ENCODE data around the gene LRRC71.

Gene LRRC71

DNA sequence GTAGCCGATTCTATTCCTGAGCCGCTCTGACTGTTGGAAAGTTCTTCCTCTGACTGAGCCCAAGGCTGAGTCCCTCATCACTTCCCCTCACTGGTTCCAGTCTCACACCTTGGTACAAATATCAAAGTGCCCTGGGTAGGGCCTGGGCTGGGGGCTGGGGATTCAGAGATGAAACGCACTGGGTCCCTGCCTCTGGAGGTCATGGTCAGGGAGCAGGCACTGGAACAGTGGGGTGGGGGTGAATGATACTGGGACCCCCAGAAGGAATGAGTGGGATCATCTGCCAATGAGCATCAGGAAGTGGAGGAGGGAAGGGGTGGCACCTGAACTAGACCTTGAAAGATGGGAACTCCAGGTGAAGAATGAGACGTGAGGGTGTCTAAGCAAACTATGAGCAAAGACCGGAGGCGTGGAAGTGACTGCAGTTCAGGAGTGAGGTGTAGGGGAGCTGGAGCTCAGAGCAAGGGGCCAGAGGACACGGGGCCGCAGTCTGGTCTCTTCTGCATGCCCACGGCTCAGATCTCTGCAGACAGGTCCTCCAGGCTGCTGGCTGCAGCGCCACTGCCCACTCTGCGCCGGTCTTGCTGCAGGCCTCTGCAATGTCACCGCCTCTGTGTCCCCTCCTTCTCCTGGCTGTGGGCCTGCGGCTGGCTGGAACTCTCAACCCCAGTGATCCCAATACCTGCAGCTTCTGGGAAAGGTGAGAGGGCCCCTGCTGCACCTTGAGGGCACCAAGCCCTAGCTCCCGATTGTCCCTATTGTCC lies 16.9 kb upstream of the LRRC71 start:
- no peak overlapping the region for H3K4me3 ChIP-seq (ENCODE audit: low read depth, low read length)
- in situ Hi-C loops (cut with HindIII; ENCODE audit: low sequenced_read_pairs): no loop called here
- no peak for TF ChIP-seq CTCF (IDR thresholded peaks at IDR 0.05; ENCODE audit: low read depth, low read length)
- DNase-seq (ENCODE audit: low read depth, low spot score): no peak

DNA sequence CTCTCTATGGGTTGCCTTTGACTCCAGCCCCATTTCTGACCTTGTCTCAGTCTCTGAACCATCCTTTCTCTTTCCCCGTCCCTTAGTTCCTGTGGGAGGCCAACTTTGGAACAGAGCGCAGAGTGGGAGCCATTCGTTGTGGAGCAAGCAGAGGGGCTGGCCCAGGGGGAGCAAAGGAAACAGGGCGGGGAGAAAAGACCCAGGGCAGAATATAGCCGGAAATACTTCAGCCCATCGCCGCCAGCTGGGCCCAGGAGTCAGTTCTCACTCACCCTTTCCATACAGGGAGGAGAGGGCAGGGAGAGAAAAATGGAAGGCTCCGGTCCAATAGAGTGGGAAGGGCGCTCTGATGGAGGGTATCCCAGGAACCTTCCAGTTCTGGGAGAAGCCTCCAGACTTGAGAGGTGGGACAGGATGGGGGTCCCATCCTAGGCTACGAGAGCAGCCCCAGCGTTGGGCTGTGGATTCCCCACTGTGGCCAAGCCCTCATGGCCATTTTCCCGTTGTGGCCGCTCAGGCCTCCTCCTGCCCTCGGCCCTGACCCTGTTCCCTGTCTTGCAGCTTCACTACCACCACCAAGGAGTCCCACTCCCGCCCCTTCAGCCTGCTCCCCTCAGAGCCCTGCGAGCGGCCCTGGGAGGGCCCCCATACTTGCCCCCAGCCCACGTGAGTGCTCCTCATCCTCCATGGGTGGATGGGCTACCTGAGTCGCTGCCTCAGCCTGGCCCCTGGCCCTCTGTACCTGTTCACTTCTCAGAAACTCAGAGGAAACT lies 16.1 kb upstream of the LRRC71 start:
- no peak for TF ChIP-seq CTCF (IDR thresholded peaks at IDR 0.05; ENCODE audit: low read depth, low read length)
- in situ Hi-C loops (cut with HindIII; ENCODE audit: low sequenced_read_pairs): no loop called here
- DNase-seq (ENCODE audit: low read depth, low spot score): no peak
- no peak overlapping the region for H3K4me3 ChIP-seq (ENCODE audit: low read depth, low read length)

- H3K4me3 ChIP-seq (ENCODE audit: low read depth, low read length): no peak overlapping the region
- in situ Hi-C loops (cut with HindIII; ENCODE audit: low sequenced_read_pairs): no loop called here
- TF ChIP-seq CTCF (IDR thresholded peaks at IDR 0.05; ENCODE audit: low read depth, low read length): no peak
- no peak for DNase-seq (ENCODE audit: low read depth, low spot score)
These were observed 15.3 kb upstream of the LRRC71 start for GRCh38 chr1:156905176-156905575.

DNA sequence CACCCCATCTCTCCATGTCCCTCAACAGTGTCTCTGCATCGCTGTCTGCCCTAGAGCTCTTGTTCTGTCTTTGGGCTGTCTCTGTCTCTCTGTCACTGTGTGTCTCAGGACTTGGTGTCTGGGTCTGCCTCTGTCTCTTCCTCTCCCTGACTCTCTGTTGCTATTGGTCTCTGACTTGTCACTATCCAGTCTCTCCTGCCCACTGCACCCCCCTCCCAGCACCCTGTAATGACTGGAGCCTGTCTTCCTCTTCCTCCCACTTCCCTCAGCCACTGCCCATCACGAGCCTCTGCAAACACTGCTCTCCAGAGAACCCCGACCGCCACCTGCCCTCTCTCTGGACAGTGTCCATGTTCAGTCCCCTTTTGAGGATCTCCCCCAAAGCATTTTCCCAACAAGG lies 14.8 kb upstream of the LRRC71 start:
- DNase-seq (ENCODE audit: low read depth, low spot score): no peak
- no peak overlapping the region for H3K4me3 ChIP-seq (ENCODE audit: low read depth, low read length)
- no peak for TF ChIP-seq CTCF (IDR thresholded peaks at IDR 0.05; ENCODE audit: low read depth, low read length)
- in situ Hi-C loops (cut with HindIII; ENCODE audit: low sequenced_read_pairs): no loop called here

- no peak for TF ChIP-seq CTCF (IDR thresholded peaks at IDR 0.05; ENCODE audit: low read depth, low read length)
- DNase-seq (ENCODE audit: low read depth, low spot score): no peak
- H3K4me3 ChIP-seq (ENCODE audit: low read depth, low read length): no peak overlapping the region
- in situ Hi-C loops (cut with HindIII; ENCODE audit: low sequenced_read_pairs): no loop called here
These were observed 14.1 kb upstream of the LRRC71 start for GRCh38 chr1:156906206-156906906.

GRCh38 chr1:156908541-156908940 lies 11.9 kb upstream of the LRRC71 start:
- no peak for DNase-seq (ENCODE audit: low read depth, low spot score)
- TF ChIP-seq CTCF (IDR thresholded peaks at IDR 0.05; ENCODE audit: low read depth, low read length): no peak
- in situ Hi-C loops (cut with HindIII; ENCODE audit: low sequenced_read_pairs): no loop called here
- no peak overlapping the region for H3K4me3 ChIP-seq (ENCODE audit: low read depth, low read length)
